OCI-LY1 (cell line): ENCODE data around the gene PDE2A.

Source experiments
- H2AFZ ChIP-seq: fragments of 200-600 bp; sonication (generic), shearing (Covaris generic); 2 replicates; pipeline ENCODE4 v1.6.0; 2014; ENCODE audit warnings: antibody characterized with exemption, mild to moderate bottlenecking, low read length
- H3F3A ChIP-seq: fragments of 200-600 bp; sonication (generic), shearing (Covaris generic); 2 replicates; pipeline ENCODE4 v1.6.0; 2014; ENCODE audit warnings: mild to moderate bottlenecking, antibody characterized with exemption, low read length, moderate library complexity; ENCODE audit not compliant: insufficient read depth
- H3K27ac ChIP-seq: fragments of 200-600 bp; sonication (generic); 2 replicates; pipeline ENCODE4 v1.5.1; 2014; ENCODE audit warnings: low read length, mixed run types, mild to moderate bottlenecking, low read depth; ENCODE audit not compliant: poor library complexity, severe bottlenecking
- H3K27me3 ChIP-seq: fragments of 200-600 bp; sonication (generic); 2 replicates; pipeline ENCODE4 v1.6.0; 2014; ENCODE audit warnings: antibody characterized with exemption, mild to moderate bottlenecking, low read length, moderate library complexity; ENCODE audit not compliant: insufficient read depth
- H3K36me3 ChIP-seq: fragments of 200-600 bp; sonication (generic); 2 replicates; pipeline ENCODE4 v1.6.1; 2014; ENCODE audit warnings: mild to moderate bottlenecking, antibody characterized with exemption, low read length, moderate library complexity, mixed read lengths; ENCODE audit not compliant: insufficient read depth
- H3K4me1 ChIP-seq: fragments of 200-600 bp; sonication (generic); 2 replicates; pipeline ENCODE4 v1.5.1; 2014; ENCODE audit warnings: mild to moderate bottlenecking, low read length, moderate library complexity; ENCODE audit not compliant: insufficient read depth, severe bottlenecking
- H3K4me2 ChIP-seq: fragments of 200-600 bp; sonication (generic), shearing (Covaris generic); 2 replicates; pipeline ENCODE4 v1.6.1; 2014; ENCODE audit warnings: low read length
- H3K4me3 ChIP-seq: fragments of 200-600 bp; sonication (generic); 2 replicates; pipeline ENCODE4 v1.5.1; 2014; ENCODE audit warnings: low read length, low read depth, mild to moderate bottlenecking, mixed read lengths; ENCODE audit not compliant: poor library complexity, severe bottlenecking
- H3K79me2 ChIP-seq: fragments of 200-600 bp; shearing (Covaris generic); 2 replicates; pipeline ENCODE4 v1.6.1; 2016; ENCODE audit warnings: mixed run types, low read length, mixed read lengths; ENCODE audit not compliant: insufficient read depth
- H3K9ac ChIP-seq: fragments of 200-600 bp; sonication (generic), shearing (Covaris generic); 2 replicates; pipeline ENCODE4 v1.6.1; 2014; ENCODE audit warnings: mild to moderate bottlenecking, low read length, mixed read lengths
- H3K9me2 ChIP-seq: fragments of 200-600 bp; sonication (generic), shearing (Covaris generic); 2 replicates; pipeline ENCODE4 v1.6.1; 2014; ENCODE audit warnings: low read depth, mild to moderate bottlenecking, low read length, mixed read lengths
- H3K9me3 ChIP-seq: fragments of 200-600 bp; shearing (Covaris generic); 2 replicates; pipeline ENCODE4 v1.6.1; 2014; ENCODE audit warnings: low read length, mixed read lengths
- H4K20me1 ChIP-seq: fragments of 200-600 bp; sonication (generic), shearing (Covaris generic); 2 replicates; pipeline ENCODE4 v1.6.0; 2016; ENCODE audit warnings: mild to moderate bottlenecking, low read length; ENCODE audit not compliant: insufficient read depth
- EZH2 ChIP-seq: fragments of 200-600 bp; sonication (generic), shearing (Covaris generic); IDR thresholded peaks from 2 replicates; pipeline ENCODE4 v1.8.0; 2017; ENCODE audit warnings: borderline replicate concordance, mixed run types, mild to moderate bottlenecking, antibody characterized with exemption, low read length, moderate library complexity, mixed read lengths
- TF ChIP-seq, protein P1 (sequence below): fragments of 200-600 bp; sonication (generic), shearing (Covaris generic); IDR thresholded peaks from 2 replicates; pipeline ENCODE4 v1.5.1; 2017; ENCODE audit warnings: mild to moderate bottlenecking, antibody characterized with exemption, low read length, moderate library complexity, mixed read lengths

Gene PDE2A

DNA sequence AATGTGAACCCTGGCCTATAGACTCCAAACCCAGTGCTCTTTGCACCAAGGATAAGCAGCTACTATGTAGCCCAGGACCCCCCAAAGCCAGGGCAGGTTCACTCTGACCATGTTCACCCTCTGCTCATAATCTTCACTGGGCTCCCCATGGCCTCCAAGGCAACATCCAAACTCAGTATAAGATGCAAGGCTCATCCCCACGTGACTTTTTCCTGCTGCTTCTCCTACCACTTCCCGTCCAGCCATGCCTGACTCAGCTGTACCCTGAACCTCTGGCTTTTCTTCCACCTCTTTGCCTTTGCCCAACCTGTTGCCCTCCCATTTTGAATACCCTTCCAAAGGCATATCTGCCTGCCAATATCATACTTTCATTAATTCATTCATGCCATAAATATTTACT, 27.8 kb downstream of the PDE2A start:
- H3K9me2 ChIP-seq, result no peaks in the 10 kb centered on the region
- no peak overlapping the region for H3K4me2 ChIP-seq
- no peak overlapping the region for H2AFZ ChIP-seq
- no peaks in the 10 kb centered on the region for H3F3A ChIP-seq
- no peaks in the 10 kb centered on the region for H4K20me1 ChIP-seq
- TF ChIP-seq, protein P1, sequence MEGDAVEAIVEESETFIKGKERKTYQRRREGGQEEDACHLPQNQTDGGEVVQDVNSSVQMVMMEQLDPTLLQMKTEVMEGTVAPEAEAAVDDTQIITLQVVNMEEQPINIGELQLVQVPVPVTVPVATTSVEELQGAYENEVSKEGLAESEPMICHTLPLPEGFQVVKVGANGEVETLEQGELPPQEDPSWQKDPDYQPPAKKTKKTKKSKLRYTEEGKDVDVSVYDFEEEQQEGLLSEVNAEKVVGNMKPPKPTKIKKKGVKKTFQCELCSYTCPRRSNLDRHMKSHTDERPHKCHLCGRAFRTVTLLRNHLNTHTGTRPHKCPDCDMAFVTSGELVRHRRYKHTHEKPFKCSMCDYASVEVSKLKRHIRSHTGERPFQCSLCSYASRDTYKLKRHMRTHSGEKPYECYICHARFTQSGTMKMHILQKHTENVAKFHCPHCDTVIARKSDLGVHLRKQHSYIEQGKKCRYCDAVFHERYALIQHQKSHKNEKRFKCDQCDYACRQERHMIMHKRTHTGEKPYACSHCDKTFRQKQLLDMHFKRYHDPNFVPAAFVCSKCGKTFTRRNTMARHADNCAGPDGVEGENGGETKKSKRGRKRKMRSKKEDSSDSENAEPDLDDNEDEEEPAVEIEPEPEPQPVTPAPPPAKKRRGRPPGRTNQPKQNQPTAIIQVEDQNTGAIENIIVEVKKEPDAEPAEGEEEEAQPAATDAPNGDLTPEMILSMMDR, result no peak
- TF ChIP-seq EZH2, result no peak
- H3K27me3 ChIP-seq, result no peaks in the 10 kb centered on the region; the same call in 1 of the 2 replicates
- no peak overlapping the region for H3K4me3 ChIP-seq
- H3K4me1 ChIP-seq, result peaks cover 5% of the 10 kb centered on the region
- no peak overlapping the region for H3K27ac ChIP-seq
- H3K36me3 ChIP-seq, result no peaks in the 10 kb centered on the region
- H3K9me3 ChIP-seq, result no peaks in the 10 kb centered on the region
- no peaks in the 10 kb centered on the region for H3K79me2 ChIP-seq
- H3K9ac ChIP-seq, result no peak overlapping the region

DNA sequence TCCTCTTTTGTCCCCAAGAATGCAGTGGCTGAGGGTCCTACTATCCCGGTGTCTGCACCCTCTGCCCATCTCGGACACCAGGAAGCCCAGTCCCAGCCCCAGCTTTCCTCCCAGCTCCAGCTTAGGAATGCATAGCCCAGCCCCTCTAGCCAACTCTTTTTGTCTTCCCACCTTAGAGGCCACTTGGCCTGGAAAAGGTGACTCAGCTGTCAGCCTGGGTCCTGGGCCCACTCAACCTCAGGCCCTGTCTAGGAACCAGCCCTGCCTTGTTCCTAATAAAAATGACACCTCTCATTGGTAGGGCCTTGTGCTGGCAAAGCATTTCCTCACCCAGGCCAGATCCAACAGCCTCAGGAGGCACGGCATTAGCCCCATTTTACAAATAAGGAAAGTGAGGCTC, 28.2 kb downstream of the PDE2A start:
- Histone ChIP-seq H4K20me1 (no peaks in the 10 kb centered on the region), H3K9me3 (no peaks in the 10 kb centered on the region), H3K4me2 (no peak overlapping the region), H3F3A (no peaks in the 10 kb centered on the region), H3K9ac (no peak overlapping the region), H3K9me2 (no peaks in the 10 kb centered on the region), H3K4me3 (no peak overlapping the region), H3K27ac (no peak overlapping the region), H3K27me3 (no peaks in the 10 kb centered on the region; the same call in 1 of the 2 replicates), H2AFZ (no peak overlapping the region), H3K36me3 (no peaks in the 10 kb centered on the region), H3K4me1 (peaks cover 5% of the 10 kb centered on the region), H3K79me2 (no peaks in the 10 kb centered on the region)
- TF ChIP-seq, protein P1, result no peak
- no peak for TF ChIP-seq EZH2

DNA sequence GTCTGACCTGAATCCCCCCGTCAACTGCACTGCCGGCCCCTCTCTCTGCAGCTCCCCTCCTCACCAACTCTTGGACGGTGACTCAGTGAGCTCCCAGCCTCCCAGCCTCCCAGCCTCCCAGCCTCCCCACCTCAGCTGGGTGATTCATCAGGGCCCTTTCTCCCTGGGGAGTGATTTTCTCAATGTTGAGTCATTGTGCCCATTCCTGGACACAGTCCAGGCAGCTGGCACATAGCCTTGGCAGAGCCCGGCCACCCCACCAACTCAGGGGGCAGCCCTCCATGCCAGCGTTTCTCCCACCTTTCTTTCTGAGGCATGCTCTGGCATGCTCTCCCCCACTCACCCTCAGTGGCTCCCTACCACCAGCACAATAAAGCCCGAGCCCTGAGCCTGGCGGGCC, 30.7 kb downstream of the PDE2A start:
- Histone ChIP-seq H3K9me3 (no peaks in the 10 kb centered on the region), H3K79me2 (no peaks in the 10 kb centered on the region), H3K4me1 (peaks cover 5% of the 10 kb centered on the region), H3K9ac (no peak overlapping the region), H3F3A (no peaks in the 10 kb centered on the region), H3K36me3 (no peaks in the 10 kb centered on the region), H4K20me1 (no peaks in the 10 kb centered on the region), H3K4me2 (peak overlapping the region; percentile 79; the same call in 1 of the 2 replicates), H3K27ac (no peak overlapping the region), H3K9me2 (no peaks in the 10 kb centered on the region), H3K4me3 (peak overlapping the region; percentile 55), H3K27me3 (peaks cover 3% of the 10 kb centered on the region), H2AFZ (no peak overlapping the region)
- TF ChIP-seq, protein P1, result no peak
- no peak for TF ChIP-seq EZH2
